Measurements from ENCODE around the gene NOM1.

The NOM1 gene

DNA sequence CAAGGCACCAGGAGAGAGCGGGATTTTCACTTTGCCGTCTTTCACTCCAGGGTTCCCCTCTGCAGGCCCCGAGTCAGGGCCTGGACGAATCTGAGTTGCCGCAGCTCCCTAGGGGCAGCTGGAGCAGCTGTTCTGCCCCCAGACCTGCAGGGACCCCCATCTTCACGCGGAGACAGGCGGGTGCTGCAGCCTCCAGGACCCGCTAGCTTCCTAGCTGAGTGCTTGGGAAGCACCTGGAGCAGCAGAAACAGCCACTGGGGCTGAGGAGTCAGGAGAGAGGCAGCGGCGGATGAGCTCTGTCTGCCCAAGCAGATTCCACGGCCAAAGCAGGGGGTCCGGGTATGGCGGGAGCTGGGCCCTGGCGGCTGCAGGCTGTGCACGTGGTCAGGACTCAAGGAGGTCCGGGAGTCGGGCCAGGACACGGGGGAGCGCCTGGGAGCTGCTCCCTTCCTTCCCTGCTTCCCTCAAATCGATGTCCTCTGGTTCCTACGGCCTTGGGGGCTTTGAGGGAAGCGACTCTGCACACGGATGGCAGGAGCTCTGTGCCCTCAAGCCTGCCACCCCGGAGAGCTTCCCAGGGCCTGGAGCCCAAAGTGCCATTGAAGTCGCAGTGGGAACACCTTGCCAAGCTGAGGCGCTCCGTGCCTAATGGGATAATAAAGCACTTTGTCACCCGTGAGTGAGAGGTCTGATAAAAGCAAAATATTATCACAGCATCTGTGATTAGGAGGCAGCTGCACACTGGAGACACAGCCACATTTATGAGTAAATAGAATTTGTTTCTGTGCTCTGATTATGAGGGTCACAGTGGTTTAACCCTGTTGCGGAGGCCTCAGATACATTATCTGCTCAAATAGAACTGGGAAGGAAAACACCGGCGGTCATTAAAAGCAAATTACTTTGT, 43.8 kb downstream of the NOM1 start:
- Histone ChIP-seq H3K27ac (ENCODE audit: poor library complexity, severe bottlenecking) (no peak overlapping the region), H3K4me1 (ENCODE audit: insufficient read depth, poor library complexity, severe bottlenecking) (no peaks in the 10 kb centered on the region), H3K9me3 (ENCODE audit: severe bottlenecking) (no peaks in the 10 kb centered on the region), H3K4me3 (ENCODE audit: severe bottlenecking) (no peak overlapping the region), H3K36me3 (ENCODE audit: low read depth) (no peaks in the 10 kb centered on the region), H3K27me3 (ENCODE audit: insufficient read depth, poor library complexity, severe bottlenecking) (no peaks in the 10 kb centered on the region)
- no peak; the same call in 2 of the 3 replicates for ATAC-seq (ENCODE audit: low read depth)
- no peak for DNase-seq (ENCODE audit: low spot score)
- TF ChIP-seq, protein P1, sequence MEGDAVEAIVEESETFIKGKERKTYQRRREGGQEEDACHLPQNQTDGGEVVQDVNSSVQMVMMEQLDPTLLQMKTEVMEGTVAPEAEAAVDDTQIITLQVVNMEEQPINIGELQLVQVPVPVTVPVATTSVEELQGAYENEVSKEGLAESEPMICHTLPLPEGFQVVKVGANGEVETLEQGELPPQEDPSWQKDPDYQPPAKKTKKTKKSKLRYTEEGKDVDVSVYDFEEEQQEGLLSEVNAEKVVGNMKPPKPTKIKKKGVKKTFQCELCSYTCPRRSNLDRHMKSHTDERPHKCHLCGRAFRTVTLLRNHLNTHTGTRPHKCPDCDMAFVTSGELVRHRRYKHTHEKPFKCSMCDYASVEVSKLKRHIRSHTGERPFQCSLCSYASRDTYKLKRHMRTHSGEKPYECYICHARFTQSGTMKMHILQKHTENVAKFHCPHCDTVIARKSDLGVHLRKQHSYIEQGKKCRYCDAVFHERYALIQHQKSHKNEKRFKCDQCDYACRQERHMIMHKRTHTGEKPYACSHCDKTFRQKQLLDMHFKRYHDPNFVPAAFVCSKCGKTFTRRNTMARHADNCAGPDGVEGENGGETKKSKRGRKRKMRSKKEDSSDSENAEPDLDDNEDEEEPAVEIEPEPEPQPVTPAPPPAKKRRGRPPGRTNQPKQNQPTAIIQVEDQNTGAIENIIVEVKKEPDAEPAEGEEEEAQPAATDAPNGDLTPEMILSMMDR (IDR thresholded peaks at IDR 0.05; ENCODE audit: poor library complexity, severe bottlenecking): no peak

DNA sequence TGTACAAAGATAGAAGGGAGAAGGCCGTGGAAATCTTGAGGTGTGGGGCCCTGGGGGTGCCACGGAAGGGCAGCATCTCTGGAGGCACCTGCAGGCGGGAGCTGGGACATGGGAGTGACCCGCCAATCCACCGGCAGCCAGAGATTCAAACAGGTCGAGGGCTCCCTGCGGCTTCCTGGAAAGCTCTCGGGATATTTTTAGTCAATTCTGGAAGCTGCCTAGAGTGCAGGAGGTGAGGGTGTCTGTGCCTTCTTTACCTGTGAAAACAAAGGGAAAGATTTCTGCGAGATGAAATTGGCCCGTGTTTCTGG, 44.4 kb downstream of the NOM1 start:
- no peak for DNase-seq (ENCODE audit: low spot score)
- Histone ChIP-seq H3K27me3 (ENCODE audit: insufficient read depth, poor library complexity, severe bottlenecking) (peaks cover under 1% of the 10 kb centered on the region), H3K4me1 (ENCODE audit: insufficient read depth, poor library complexity, severe bottlenecking) (no peaks in the 10 kb centered on the region), H3K27ac (ENCODE audit: poor library complexity, severe bottlenecking) (no peak overlapping the region), H3K9me3 (ENCODE audit: severe bottlenecking) (no peaks in the 10 kb centered on the region), H3K36me3 (ENCODE audit: low read depth) (no peaks in the 10 kb centered on the region), H3K4me3 (ENCODE audit: severe bottlenecking) (no peak overlapping the region)
- TF ChIP-seq, protein P1 (IDR thresholded peaks at IDR 0.05; ENCODE audit: poor library complexity, severe bottlenecking): no peak
- no peak for ATAC-seq (ENCODE audit: low read depth)

DNA sequence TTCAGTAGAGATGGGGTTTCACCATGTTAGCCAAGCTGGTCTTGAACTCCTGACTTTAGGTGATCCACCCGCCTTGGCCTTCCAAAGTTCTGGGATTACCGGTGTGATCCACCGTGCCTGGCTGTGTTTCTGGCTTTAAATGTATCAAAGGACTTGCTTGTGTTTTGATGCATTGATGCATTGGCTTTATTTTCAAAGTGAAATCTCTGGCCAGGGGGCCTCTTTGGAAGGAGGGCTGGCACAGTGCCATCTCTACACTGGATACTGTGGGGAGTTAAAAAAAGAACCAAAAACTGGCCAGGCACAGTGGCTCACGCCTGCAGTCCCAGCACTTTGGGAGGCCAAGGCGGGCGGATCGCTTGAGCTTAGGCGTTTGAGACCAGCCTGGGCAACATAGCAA, 44.9 kb downstream of the NOM1 start:
- no peak overlapping the region for H3K4me3 ChIP-seq (ENCODE audit: severe bottlenecking)
- H3K4me1 ChIP-seq (ENCODE audit: insufficient read depth, poor library complexity, severe bottlenecking): no peaks in the 10 kb centered on the region
- H3K27me3 ChIP-seq (ENCODE audit: insufficient read depth, poor library complexity, severe bottlenecking): peaks cover 6% of the 10 kb centered on the region
- TF ChIP-seq, protein P1 (IDR thresholded peaks at IDR 0.05; ENCODE audit: poor library complexity, severe bottlenecking): no peak
- no peak for DNase-seq (ENCODE audit: low spot score)
- no peak overlapping the region for H3K27ac ChIP-seq (ENCODE audit: poor library complexity, severe bottlenecking)
- H3K36me3 ChIP-seq (ENCODE audit: low read depth): no peaks in the 10 kb centered on the region
- no peak for ATAC-seq (ENCODE audit: low read depth)
- H3K9me3 ChIP-seq (ENCODE audit: severe bottlenecking): no peaks in the 10 kb centered on the region

DNA sequence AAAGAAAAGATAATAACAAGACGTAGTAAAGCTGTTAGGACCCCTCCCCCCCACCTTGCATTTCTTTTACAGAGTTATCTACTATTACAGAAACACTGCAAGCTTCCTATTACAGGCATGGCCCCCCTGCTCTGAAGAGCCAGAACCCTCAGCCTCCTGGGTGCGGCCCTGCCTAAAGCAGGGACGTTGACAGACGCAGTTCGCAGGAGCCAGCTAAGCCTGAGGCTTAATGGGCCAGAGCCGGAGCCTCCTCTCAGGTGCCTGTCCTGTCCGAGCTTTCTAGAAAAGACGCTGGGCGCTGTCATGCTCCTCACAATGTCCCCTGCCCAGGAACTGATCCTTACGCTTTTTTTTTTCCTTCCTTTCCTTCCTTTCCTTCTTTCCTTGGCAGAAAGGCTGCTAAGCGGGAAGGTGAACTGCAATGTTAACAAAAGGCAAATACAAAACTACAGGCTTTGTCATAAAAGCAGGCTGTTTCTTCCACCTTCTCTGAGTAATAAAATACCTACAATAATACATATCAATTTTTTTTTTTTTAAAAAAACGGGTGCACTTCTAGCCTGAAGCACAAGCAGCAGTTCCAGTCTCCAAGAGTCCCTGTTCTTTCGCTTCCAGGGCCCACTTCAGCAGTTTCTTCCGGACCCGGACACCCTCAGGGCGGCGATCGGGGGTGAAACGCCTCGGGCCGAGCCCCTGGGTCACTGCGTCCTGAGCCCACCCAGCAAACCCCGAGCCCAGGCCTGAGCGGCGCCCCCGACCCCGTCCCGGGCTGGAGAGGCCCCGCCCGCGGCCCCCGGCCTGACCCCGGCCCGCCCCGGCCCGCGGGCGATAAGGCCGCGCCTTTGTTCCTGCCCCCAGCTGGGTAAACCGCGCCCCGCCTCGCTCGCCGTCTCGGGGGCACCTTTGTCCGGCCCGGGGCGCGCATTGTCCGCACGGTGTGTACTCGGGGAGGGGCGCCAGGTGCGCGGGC, 49.8 kb downstream of the NOM1 start:
- Histone ChIP-seq H3K36me3 (ENCODE audit: low read depth) (no peaks in the 10 kb centered on the region), H3K9me3 (ENCODE audit: severe bottlenecking) (no peaks in the 10 kb centered on the region), H3K27ac (ENCODE audit: poor library complexity, severe bottlenecking) (no peak overlapping the region), H3K27me3 (ENCODE audit: insufficient read depth, poor library complexity, severe bottlenecking) (peaks cover 47% of the 10 kb centered on the region), H3K4me3 (ENCODE audit: severe bottlenecking) (peak overlapping the region; percentile 31), H3K4me1 (ENCODE audit: insufficient read depth, poor library complexity, severe bottlenecking) (peaks cover under 1% of the 10 kb centered on the region)
- TF ChIP-seq, protein P1 (IDR thresholded peaks at IDR 0.05; ENCODE audit: poor library complexity, severe bottlenecking): no peak
- DNase-seq (ENCODE audit: low spot score) (no peak), ATAC-seq (ENCODE audit: low read depth) (no peak)

Data from RWPE2 (cell line).